Esophagus muscularis mucosa (tissue), 4 donors: Measurements from ENCODE around the gene SLC45A1. TPM values are rescaled to one million over a fixed set of nuclear protein-coding genes. Genes with fewer than 3 reads are reported as not detected.

ENCODE experiments used
- DNase-seq: peaks from one replicate; pipeline ENCODE4 v3.0.0-alpha.2; 2017; ENCODE audit errors: extremely low spot score
- H3K27ac ChIP-seq, 4 donors: fragments of 200-600 bp; sonication (generic); replicated peaks in 1 of 4; 1 replicate in 3 of 4; 2 replicates in 1 of 4; pipeline ENCODE4 v1.5.1; 2016 to 2019; ENCODE audit warnings: mild to moderate bottlenecking in 1 of 4
- H3K27me3 ChIP-seq, 4 donors: fragments of 200-600 bp; sonication (generic); one replicate each; pipeline versions ENCODE4 v1.5.1 to v1.6.0; 2016 to 2019
- H3K36me3 ChIP-seq, 4 donors: fragments of 200-600 bp; sonication (generic); one replicate each; pipeline ENCODE4 v1.5.1; 2016 to 2019
- H3K4me1 ChIP-seq, 4 donors: fragments of 200-600 bp; sonication (generic); one replicate each; pipeline ENCODE4 v1.5.1; 2016 to 2019
- H3K4me3 ChIP-seq, 4 donors: fragments of 200-600 bp; sonication (generic); 1 replicate in 2 of 4; 2 replicates in 2 of 4; pipeline ENCODE4 v1.5.1; 2016 to 2019; ENCODE audit warnings: mild to moderate bottlenecking in 4 of 4, moderate library complexity in 1 of 4
- H3K9me3 ChIP-seq, 4 donors: fragments of 200-600 bp; sonication (generic); 1 replicate in 3 of 4; 2 replicates in 1 of 4; pipeline ENCODE4 v1.5.1; 2016 to 2019
- EP300 ChIP-seq: sonication (generic); formaldehyde crosslinking; IDR thresholded peaks from one replicate; pipeline ENCODE4 v1.6.1; 2017; ENCODE audit warnings: antibody characterized with exemption
- POLR2A ChIP-seq: fragments of 450-650 bp; IDR thresholded peaks from one replicate; pipeline ENCODE4 v1.6.1; 2017; ENCODE audit warnings: antibody characterized with exemption, moderate library complexity, mild to moderate bottlenecking, low read depth
- POLR2AphosphoS5 ChIP-seq, 2 donors: sonication (generic); formaldehyde crosslinking; IDR thresholded peaks; one replicate each; pipeline ENCODE4 v1.6.1; 2017; ENCODE audit warnings: antibody characterized with exemption in 2 of 2
- WGBS: methylation state at CpG from one replicate; pipeline ENCODE4 v1.1.5; 2018; 5-methylcytosine and 5-hydroxymethylcytosine counted together
- intact Hi-C: fragments of 100-400 bp; cut with DNase I; formaldehyde crosslinking; loops from one replicate; pipeline ENCODE4 v1.15.1; 2023
- total RNA-seq, 4 donors: library from RNA; depleted of rRNA; stranded (reverse); fragments of >200 nt; gene quantifications; one replicate each; pipeline versions ENCODE4 v1.1.0 to v1.2.1, GENCODE V29; 2016
- TF ChIP-seq, protein P1 (sequence below), 3 experiments: fragments of 200-600 bp in 2 of 3; fragments of 450-650 bp in 1 of 3; sonication (generic) in 2 of 3; IDR thresholded peaks; one replicate each; pipeline ENCODE4 v1.5.1; 2017 to 2019; ENCODE audit warnings: antibody characterized with exemption in 3 of 3, mild to moderate bottlenecking in 2 of 3, moderate library complexity in 1 of 3

SLC45A1 gene
- total RNA-seq, 4 donors from 2014 or later, result 6.8 to 17.5 (median 10.7) TPM

DNA sequence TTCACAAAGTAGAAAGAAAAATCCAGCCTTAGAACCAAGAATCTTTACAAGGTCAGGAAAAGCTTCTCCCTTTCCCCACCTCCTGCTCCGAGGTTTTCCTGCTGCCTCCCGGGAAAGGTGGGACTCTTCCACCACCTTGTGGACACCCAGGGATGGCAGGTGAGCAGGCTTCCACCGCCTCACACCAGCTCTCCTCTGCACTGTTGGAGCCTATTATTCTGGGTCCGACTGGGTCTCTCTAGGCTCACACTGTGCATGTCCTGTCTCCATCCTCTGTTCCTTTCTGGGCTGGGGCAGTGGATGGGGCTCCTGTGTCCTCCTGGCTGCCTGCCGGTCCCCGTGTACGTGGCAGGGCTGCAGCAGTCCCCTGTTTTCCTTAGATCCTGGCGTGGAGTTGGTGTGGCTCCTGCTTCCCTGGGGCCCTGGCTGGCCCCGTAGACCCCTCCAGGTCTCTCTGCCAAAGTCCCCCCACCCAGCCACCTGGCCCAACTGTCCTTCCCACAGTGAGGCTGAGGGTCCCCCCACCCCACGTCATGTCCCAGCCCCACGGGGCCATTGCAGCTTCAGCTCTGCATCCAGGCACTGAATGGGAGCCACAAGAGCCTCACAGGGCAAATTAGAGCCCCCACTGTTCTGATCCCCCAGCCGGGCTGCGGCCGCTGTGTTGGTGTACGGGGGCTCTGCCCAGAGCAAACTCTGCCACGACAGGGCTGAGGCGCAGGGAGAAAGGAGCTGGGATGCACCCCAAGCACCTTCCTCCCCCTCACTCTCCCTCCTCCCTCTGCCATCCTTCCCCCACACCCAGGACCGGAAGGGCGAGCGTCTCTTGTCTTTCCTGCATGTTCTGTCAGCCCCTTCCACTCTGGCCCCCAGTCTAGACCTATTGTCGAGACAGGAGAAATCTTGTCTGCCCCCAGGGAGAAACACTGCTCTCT is 3.3 kb upstream of the SLC45A1 start:
- H3K36me3 ChIP-seq, result no peaks in the 10 kb centered on the region
- no peak overlapping the region for H3K4me3 ChIP-seq
- no peak for DNase-seq
- no peaks in the 10 kb centered on the region for H3K9me3 ChIP-seq
- TF ChIP-seq POLR2A (no peak), EP300 (no peak), POLR2AphosphoS5 (IDR thresholded peaks at IDR 0.05) (peak; percentile 66 to 77)
- TF ChIP-seq, protein P1, sequence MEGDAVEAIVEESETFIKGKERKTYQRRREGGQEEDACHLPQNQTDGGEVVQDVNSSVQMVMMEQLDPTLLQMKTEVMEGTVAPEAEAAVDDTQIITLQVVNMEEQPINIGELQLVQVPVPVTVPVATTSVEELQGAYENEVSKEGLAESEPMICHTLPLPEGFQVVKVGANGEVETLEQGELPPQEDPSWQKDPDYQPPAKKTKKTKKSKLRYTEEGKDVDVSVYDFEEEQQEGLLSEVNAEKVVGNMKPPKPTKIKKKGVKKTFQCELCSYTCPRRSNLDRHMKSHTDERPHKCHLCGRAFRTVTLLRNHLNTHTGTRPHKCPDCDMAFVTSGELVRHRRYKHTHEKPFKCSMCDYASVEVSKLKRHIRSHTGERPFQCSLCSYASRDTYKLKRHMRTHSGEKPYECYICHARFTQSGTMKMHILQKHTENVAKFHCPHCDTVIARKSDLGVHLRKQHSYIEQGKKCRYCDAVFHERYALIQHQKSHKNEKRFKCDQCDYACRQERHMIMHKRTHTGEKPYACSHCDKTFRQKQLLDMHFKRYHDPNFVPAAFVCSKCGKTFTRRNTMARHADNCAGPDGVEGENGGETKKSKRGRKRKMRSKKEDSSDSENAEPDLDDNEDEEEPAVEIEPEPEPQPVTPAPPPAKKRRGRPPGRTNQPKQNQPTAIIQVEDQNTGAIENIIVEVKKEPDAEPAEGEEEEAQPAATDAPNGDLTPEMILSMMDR (IDR thresholded peaks at IDR 0.05), result peak; percentile 91 to 96 (median 92)
- no peaks in the 10 kb centered on the region for H3K27me3 ChIP-seq
- WGBS, result 34% methylated on average over 14 of the region's 21 CpGs
- intact Hi-C loops, result loop anchor here (2.0 to 10.0 kb wide), 4 partner anchors 110 to 332 kb away; no protein-coding TSS in a partner anchor
- peaks cover 20 to 57% (median 52%) of the 10 kb centered on the region in 4 donors for H3K4me1 ChIP-seq
- peak overlapping the region in 1 of 4 donors; percentile 55 for H3K27ac ChIP-seq

DNA sequence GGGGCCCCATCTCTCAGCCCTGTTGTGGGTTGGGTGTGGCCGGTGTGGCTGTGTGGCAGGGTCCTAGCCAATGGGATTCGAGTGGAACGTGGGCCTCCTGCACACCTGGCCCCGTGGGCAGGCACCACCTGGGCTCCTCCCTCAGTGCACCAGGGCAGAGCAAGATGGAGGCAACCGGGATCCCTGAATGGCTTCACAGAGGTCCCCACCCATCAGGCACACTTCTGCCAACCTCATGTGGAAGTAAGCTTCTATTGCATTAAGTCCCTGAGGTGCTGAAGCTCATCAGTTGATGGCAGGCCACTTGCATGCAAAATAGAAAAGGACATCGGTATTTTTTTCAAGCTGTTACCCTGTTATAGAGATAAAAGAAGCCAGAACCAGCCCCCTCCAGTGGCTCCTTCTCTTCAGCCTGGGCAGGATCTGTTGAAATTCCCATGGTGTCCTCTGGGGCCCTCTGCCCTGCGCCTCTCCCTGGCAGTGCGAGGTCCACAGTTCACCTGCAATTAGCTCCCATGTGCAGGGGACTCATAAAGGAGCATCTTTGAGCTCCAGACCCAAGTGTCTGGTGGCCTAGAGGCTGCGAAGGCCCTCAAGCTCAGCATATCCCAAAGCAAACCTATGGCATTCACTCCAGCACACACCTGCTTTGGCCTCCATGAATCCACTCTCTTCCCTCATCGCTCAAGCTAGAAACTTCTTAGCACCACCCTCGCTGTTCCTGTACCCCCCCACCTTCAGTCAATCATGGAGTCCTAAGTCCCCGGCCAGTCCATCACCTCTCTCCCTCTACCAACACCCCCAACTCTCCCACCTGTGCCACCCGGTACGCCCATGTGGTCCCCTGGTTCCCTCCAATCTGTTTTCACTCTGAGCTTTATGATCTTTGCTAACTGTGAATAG is 2.1 kb upstream of the SLC45A1 start:
- no peak for DNase-seq
- H3K27me3 ChIP-seq, result no peaks in the 10 kb centered on the region
- H3K4me1 ChIP-seq, result peaks cover 20 to 59% (median 55%) of the 10 kb centered on the region in 4 donors
- no peaks in the 10 kb centered on the region for H3K36me3 ChIP-seq
- no peaks in the 10 kb centered on the region for H3K9me3 ChIP-seq
- WGBS, result 95% methylated on average over 10 of the region's 14 CpGs
- H3K27ac ChIP-seq, result peak overlapping the region in 1 of 4 donors; percentile 0
- no peak overlapping the region for H3K4me3 ChIP-seq
- TF ChIP-seq POLR2AphosphoS5 (IDR thresholded peaks at IDR 0.05) (no peak), EP300 (no peak), POLR2A (no peak)
- TF ChIP-seq, protein P1 (IDR thresholded peaks at IDR 0.05), result no peak
- intact Hi-C loops, result loop anchor here (2.0 to 10.0 kb wide), 4 partner anchors 111 to 333 kb away; no protein-coding TSS in a partner anchor

DNA sequence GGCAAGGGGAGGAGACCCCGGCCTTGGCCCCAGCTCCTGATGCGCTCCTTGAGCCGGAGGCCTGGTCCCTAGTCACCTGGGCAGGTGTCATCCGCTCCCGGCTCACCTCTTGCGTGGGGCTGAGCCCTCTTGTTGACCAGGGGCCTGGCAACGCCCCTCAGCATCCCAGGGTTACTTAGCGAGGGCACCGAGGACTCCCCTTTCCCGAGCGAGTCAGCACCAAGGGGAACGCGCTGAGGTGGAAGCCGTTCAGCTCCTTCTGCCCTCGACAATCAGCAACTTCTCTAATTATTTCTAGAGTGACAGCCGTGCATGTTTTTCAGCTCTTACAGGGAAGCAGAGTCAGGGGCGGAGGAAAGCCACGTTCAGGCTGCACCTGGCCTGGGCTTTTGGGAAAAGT is 522 bp downstream of the SLC45A1 start:
- intact Hi-C loops, result loop anchor here (10.0 kb wide), 2 partner anchors 114 to 204 kb away; no protein-coding TSS in a partner anchor
- Histone ChIP-seq H3K27me3 (no peaks in the 10 kb centered on the region), H3K27ac (peak overlapping the region; percentile 69 to 77 (median 72)), H3K4me1 (peaks cover 20 to 49% (median 43%) of the 10 kb centered on the region in 4 donors), H3K4me3 (peak overlapping the region; percentile 64 to 91 (median 70)), H3K9me3 (no peaks in the 10 kb centered on the region), H3K36me3 (no peaks in the 10 kb centered on the region)
- DNase-seq, result no peak
- WGBS, result 27% methylated on average over 9 of the region's 18 CpGs
- no peak for TF ChIP-seq EP300

DNA sequence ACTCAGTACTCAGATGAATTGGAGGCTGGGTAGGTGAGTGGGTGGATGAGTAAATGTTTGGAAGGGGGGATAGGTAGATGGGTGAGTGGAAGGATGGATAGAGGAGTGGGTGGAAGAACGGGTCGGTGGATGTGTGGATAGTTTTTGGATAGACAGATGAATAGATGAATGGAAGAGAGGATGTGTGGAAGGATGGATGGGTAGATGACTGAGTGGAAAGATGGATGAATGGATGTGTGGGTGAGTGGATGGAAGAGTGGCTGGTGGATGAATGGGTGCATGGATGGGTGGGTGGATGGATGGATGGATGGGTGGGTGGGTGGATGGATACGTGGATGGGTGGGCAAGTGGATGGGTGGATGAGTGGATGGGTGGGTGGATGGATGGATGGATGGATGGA is 3.7 kb downstream of the SLC45A1 start:
- no peak for DNase-seq
- peaks cover 21 to 33% (median 26%) of the 10 kb centered on the region in 4 donors for H3K4me1 ChIP-seq
- H3K36me3 ChIP-seq, result peaks cover 11 to 25% (median 17%) of the 10 kb centered on the region in 4 donors
- H3K27me3 ChIP-seq, result no peaks in the 10 kb centered on the region
- intact Hi-C loops, result no loop called here
- no peaks in the 10 kb centered on the region for H3K9me3 ChIP-seq
- WGBS, result 97% methylated on average over 3 of the region's 3 CpGs
- H3K4me3 ChIP-seq, result no peak overlapping the region
- TF ChIP-seq, protein P1 (IDR thresholded peaks at IDR 0.05), result no peak
- TF ChIP-seq EP300, result no peak
- no peak overlapping the region for H3K27ac ChIP-seq
